ENCODE measurements around the gene SLC66A3.

The SLC66A3 gene

DNA sequence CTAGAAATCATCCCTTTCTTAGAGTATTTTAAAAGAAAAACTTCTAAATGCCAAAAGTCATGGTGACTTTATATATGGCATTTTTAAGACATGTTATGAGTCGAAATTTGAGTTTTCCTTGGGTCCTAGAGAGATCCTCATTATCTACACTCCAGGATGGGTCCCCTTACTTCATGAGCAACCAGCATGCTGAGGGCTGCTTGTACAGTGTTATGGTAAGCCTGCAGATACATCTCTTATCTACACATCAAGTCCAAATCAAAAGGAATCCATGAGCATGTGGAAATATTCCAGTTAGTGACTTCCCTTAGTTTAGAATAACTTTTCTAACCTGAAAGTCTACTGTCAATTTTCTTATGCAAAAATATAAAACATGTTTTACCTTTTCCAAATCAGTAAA is 58.7 kb downstream of the SLC66A3 start:
- DNase-seq = no peak

DNA sequence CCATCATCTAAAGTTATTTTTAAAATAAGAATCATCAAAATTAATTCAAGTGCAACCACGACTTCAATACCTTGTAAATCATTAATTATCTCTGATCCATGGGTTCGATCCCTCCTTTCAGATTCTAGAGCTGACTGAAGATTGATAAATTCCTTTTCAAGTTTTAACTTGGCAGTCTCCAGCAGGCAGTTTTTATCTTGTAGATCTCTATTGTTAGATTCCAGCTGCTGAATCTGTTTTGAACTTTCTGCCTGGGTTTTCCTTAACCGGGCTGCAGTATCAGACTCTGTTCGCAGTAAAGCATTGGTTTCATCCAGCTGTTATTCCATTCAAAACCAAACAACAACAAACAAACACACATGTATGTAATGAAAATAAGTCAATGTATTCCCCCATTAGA is 59.5 kb downstream of the SLC66A3 start:
- DNase-seq = no peak

DNA sequence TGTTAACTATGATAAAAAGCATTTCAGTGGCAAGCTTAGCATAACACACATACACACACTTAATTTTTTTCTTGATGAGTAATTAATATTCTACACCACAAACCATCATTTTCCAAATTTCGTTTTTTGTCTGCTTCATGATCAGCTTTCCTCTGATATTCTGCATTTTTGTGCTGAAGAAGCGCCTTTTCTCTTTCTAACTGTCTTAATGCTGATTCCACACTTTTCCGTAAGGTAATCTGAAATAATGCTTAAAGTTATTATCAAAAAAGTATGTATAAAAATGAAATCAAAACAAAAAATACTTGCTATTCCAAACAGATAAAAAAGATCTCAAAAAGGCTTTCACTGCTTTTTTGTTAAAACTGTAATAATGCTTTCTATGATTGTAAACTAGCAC is 60.1 kb downstream of the SLC66A3 start:
- no peak for DNase-seq

DNA sequence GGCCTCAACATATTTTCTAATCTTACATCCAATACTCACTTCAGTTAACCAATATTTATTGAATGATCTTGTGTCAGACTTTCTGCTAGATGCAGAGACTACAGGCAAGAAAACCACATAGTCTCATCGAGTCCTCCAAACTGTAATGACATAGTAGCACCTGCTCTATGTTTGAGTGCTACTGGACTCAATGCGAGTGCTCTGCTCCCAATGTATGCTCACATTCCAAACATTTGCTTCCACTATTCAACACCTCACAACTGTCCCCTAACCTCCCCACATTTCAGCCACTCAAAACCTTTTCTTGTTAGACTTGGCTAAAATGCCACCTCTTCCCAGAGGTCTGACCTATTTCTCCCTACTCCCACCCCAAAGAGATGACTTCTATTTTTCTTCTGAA is 65.2 kb downstream of the SLC66A3 start:
- no peak for DNase-seq

DNA sequence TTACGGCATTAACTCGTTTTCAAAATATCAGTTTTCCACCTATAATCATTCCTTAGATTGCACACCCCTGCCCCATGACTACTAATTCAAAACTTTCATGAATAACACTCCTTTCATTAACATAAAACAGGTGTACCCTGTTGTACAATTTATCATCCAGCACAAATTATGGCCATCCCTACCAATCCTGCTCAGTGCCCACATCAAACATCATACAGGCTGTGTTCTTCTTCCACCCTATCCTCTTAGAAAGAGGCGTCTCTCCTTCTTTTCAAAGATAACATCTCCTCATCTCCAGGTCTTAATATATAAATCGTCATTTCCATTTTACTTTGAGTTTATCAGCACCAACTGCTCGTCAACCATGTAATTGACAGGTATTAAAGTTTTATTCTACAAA is 67.6 kb downstream of the SLC66A3 start:
- DNase-seq = no peak

DNA sequence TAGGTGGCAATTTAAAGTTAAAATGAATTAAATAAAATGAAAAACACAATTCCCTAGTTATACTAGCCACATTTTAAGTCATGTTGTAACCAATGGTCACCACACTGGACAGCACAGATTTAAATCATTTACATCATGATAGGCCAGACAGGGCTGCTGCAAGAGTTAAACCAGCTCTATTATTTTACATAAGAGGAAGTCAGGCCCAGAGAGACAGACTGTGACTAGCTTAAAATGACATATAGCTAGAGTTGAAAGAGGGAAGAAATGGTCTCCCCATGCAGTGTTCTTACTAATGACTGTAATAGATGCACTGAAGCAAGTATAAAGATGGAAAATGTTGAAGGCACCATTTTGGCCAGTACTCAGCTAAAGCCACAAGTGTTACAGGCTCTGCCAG is 69.6 kb downstream of the SLC66A3 start:
- no peak for DNase-seq

DNA sequence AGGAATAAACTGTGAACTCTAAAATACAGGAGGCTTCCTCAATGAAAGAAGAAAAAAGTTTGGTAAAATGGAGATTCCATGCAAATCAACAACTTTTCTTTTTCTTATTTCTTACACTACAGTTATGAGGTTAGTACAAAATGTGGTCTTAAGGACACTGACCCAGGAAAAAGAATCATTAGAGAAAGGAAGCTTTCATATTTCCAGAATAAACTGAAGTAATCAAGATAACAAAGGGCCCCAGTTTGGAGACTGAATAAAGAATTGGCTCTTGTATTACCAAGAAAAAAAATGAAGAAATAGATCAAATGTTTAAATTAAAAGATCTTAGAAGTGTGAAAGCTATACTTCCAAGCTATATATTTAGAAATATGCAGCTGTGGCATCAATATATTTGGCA is 72.3 kb downstream of the SLC66A3 start:
- DNase-seq = no peak

All from hypothalamus (tissue), 51 donors.